ENCODE data around the gene KCNK2.
"Not testable (repeated sequence)": the region's sequence is repeated elsewhere in the genome, so short reads cannot be mapped to it uniquely, and the experiment has no call there.

KCNK2 gene

GRCh38 chr1:215163144-215163543 is 80.6 kb downstream of the KCNK2 start:
- DNase-seq: not testable (repeated sequence)

- DNase-seq: no peak
Measured at GRCh38 chr1:215166886-215167285, 84.3 kb downstream of the KCNK2 start.

- no peak for DNase-seq
Measured at GRCh38 chr1:215181518-215181917, 99.0 kb downstream of the KCNK2 start.

GRCh38 chr1:215185067-215185620 is 102.6 kb downstream of the KCNK2 start:
- no peak for DNase-seq

GRCh38 chr1:215188302-215188950 is 105.9 kb downstream of the KCNK2 start:
- no peak for DNase-seq

- DNase-seq: no peak
Measured at GRCh38 chr1:215192306-215192705, 109.8 kb downstream of the KCNK2 start.

GRCh38 chr1:215198021-215198420 is 115.5 kb downstream of the KCNK2 start:
- no peak for DNase-seq

GRCh38 chr1:215200121-215200520 is 117.6 kb downstream of the KCNK2 start:
- DNase-seq: no peak

- DNase-seq: no peak
Measured at GRCh38 chr1:215201283-215201682, 118.7 kb downstream of the KCNK2 start.

GRCh38 chr1:215202868-215203267 is 120.3 kb downstream of the KCNK2 start:
- DNase-seq: no peak

- no peak for DNase-seq
Measured at GRCh38 chr1:215210167-215210566, 127.6 kb downstream of the KCNK2 start.

GRCh38 chr1:215215846-215216245 is 133.3 kb downstream of the KCNK2 start:
- DNase-seq: no peak

GRCh38 chr1:215219372-215219771 is 136.8 kb downstream of the KCNK2 start:
- DNase-seq: no peak

- no peak for DNase-seq
Measured at GRCh38 chr1:215220346-215220745, 137.8 kb downstream of the KCNK2 start.

GRCh38 chr1:215226757-215227156 is 144.2 kb downstream of the KCNK2 start:
- DNase-seq: no peak

GRCh38 chr1:215228193-215228592 is 145.7 kb downstream of the KCNK2 start:
- no peak for DNase-seq

GRCh38 chr1:215241451-215241850 is 158.9 kb downstream of the KCNK2 start:
- no peak for DNase-seq

GRCh38 chr1:215243345-215244054 is 161.0 kb downstream of the KCNK2 start:
- DNase-seq: no peak

GRCh38 chr1:215250913-215251312 is 168.4 kb downstream of the KCNK2 start:
- no peak for DNase-seq

GRCh38 chr1:215251428-215251827 is 168.9 kb downstream of the KCNK2 start:
- no peak for DNase-seq

- DNase-seq: no peak
Measured at GRCh38 chr1:215252164-215252563, 169.6 kb downstream of the KCNK2 start.

GRCh38 chr1:215256936-215257679 is 174.6 kb downstream of the KCNK2 start:
- no peak for DNase-seq

- no peak for DNase-seq
Measured at GRCh38 chr1:215260711-215261110, 178.2 kb downstream of the KCNK2 start.

- DNase-seq: no peak
Measured at GRCh38 chr1:215262106-215262505, 179.6 kb downstream of the KCNK2 start.

Measured in NCI-H2029 treated with DMSO at 0.1 percent for 48 hours (cell line).